Measurements from ENCODE around the gene UGT1A9. TPM values are rescaled to one million over a fixed set of nuclear protein-coding genes. Genes with fewer than 3 reads are reported as not detected.
"Not testable (repeated sequence)": the region's sequence is repeated elsewhere in the genome, so short reads cannot be mapped to it uniquely, and the experiment has no call there.

The UGT1A9 gene
- total RNA-seq, 1 experiment from 2014 or later = not detected

GRCh38 chr2:233679196-233679595 is 7.5 kb downstream of the UGT1A9 start:
- DNase-seq (ENCODE audit: extremely low read depth, low read depth) = no peak

GRCh38 chr2:233680361-233681045 is 8.8 kb downstream of the UGT1A9 start:
- no peak for DNase-seq (ENCODE audit: extremely low read depth, low read depth)

- no peak for DNase-seq (ENCODE audit: extremely low read depth, low read depth)
These were observed 9.9 kb downstream of the UGT1A9 start, which contains the start of gene UGT1A7 for GRCh38 chr2:233681521-233682099. TSS of gene UGT1A7 (plus strand) at chr2:233681901. CDS start at chr2:233681938, 37 bp downstream.

GRCh38 chr2:233684640-233685039 is 12.9 kb downstream of the UGT1A9 start:
- DNase-seq (ENCODE audit: extremely low read depth, low read depth) = no peak

GRCh38 chr2:233686928-233687327 is 15.2 kb downstream of the UGT1A9 start:
- no peak for DNase-seq (ENCODE audit: extremely low read depth, low read depth)

- DNase-seq (ENCODE audit: extremely low read depth, low read depth) = peak; percentile 66
These were observed 16.6 kb downstream of the UGT1A9 start for GRCh38 chr2:233688341-233688740.

- no peak for DNase-seq (ENCODE audit: extremely low read depth, low read depth)
These were observed 17.3 kb downstream of the UGT1A9 start for GRCh38 chr2:233689031-233689430.

GRCh38 chr2:233689501-233689900 is 17.8 kb downstream of the UGT1A9 start:
- DNase-seq (ENCODE audit: extremely low read depth, low read depth) = no peak

- peak; percentile 27 for DNase-seq (ENCODE audit: extremely low read depth, low read depth)
These were observed 18.7 kb downstream of the UGT1A9 start for GRCh38 chr2:233690444-233690843.

- no peak for DNase-seq (ENCODE audit: extremely low read depth, low read depth)
These were observed 20.0 kb downstream of the UGT1A9 start for GRCh38 chr2:233691443-233692433.

- DNase-seq (ENCODE audit: extremely low read depth, low read depth) = no peak
These were observed 20.9 kb downstream of the UGT1A9 start, which contains the start of gene UGT1A6 for GRCh38 chr2:233692648-233693047. TSS of gene UGT1A6 (plus strand) at chr2:233692890. CDS start at chr2:233693005, 115 bp downstream.

- no peak for DNase-seq (ENCODE audit: extremely low read depth, low read depth)
These were observed 22.3 kb downstream of the UGT1A9 start for GRCh38 chr2:233693963-233694362.

GRCh38 chr2:233698740-233699139 is 27.0 kb downstream of the UGT1A9 start:
- peak; percentile 38 for DNase-seq (ENCODE audit: extremely low read depth, low read depth)

GRCh38 chr2:233699424-233700027 is 27.8 kb downstream of the UGT1A9 start:
- DNase-seq (ENCODE audit: extremely low read depth, low read depth) = peak; percentile 91

GRCh38 chr2:233700028-233700635 is 28.4 kb downstream of the UGT1A9 start:
- peak; percentile 96 for DNase-seq (ENCODE audit: extremely low read depth, low read depth)

GRCh38 chr2:233700842-233701241 is 29.1 kb downstream of the UGT1A9 start:
- DNase-seq (ENCODE audit: extremely low read depth, low read depth) = not testable (repeated sequence)

- DNase-seq (ENCODE audit: extremely low read depth, low read depth) = no peak
These were observed 30.5 kb downstream of the UGT1A9 start for GRCh38 chr2:233702238-233702637.

- no peak for DNase-seq (ENCODE audit: extremely low read depth, low read depth)
These were observed 34.3 kb downstream of the UGT1A9 start for GRCh38 chr2:233705911-233706506.

- peak; percentile 37 for DNase-seq (ENCODE audit: extremely low read depth, low read depth)
These were observed 35.0 kb downstream of the UGT1A9 start for GRCh38 chr2:233706720-233707119.

Measured in NCI-H460 (cell line).